A549 (cell line): ENCODE results near the gene TIGD1. TPM values are rescaled to one million over a fixed set of nuclear protein-coding genes. Genes with fewer than 3 reads are reported as not detected.

ENCODE experiments used
- ATAC-seq, 2 experiments: fragments of 200-7000 bp in 1 of 2; fragments of >200 bp in 1 of 2; cut with Nextera tagmentation in 1 of 2; cut with Tn5 transposase in 1 of 2; 3 replicates each; pipeline versions ENCODE4 v1.8.0 to v1.9.1; 2018 to 2020; ENCODE audit warnings: mild to moderate bottlenecking in 1 of 2, moderate library complexity in 1 of 2
- CTCF ChIA-PET: fragments of 300-600 bp; sonication (Branson Sonifier 250); formaldehyde crosslinking; extraction: SDS; loops from one replicate; lab custom pipeline; 2021; ENCODE audit warnings: antibody characterized with exemption, inconsistent platforms; lab: Yijun Ruan, JAX
- POLR2A ChIA-PET: fragments of 350-600 bp; formaldehyde crosslinking; extraction: SDS; loops from one replicate; lab custom pipeline; 2021; ENCODE audit warnings: antibody characterized with exemption, inconsistent platforms; lab: Yijun Ruan, JAX
- DNase-seq, 2 experiments: peaks; one replicate each; pipeline versions ENCODE4 v3.0.0 to v3.0.0-alpha.2; 2011 to 2016; ENCODE audit warnings: low read depth in 1 of 2, low spot score in 1 of 2
- FAIRE-seq: peaks from 2 replicates; lab custom pipeline; 2011; peaks lifted over from hg19 to GRCh38; lab: Jason Lieb, UNC
- H3K27ac ChIP-seq, 2 experiments: fragments of >200 bp; sonication (Bioruptor Twin); formaldehyde crosslinking; 3 replicates each; pipeline ENCODE4 v1.5.1; 2016 to 2017
- H3K4me1 ChIP-seq: fragments of >200 bp; sonication (Bioruptor Twin); formaldehyde crosslinking; 3 replicates; pipeline ENCODE4 v1.6.1; 2016
- H3K4me2 ChIP-seq: fragments of >200 bp; sonication (Bioruptor Twin); formaldehyde crosslinking; 3 replicates; pipeline ENCODE4 v1.6.1; 2016
- H3K4me3 ChIP-seq: fragments of >200 bp; sonication (Bioruptor Twin); formaldehyde crosslinking; 3 replicates; pipeline ENCODE4 v1.5.1; 2016
- H3K9me3 ChIP-seq: fragments of >200 bp; sonication (Bioruptor Twin); formaldehyde crosslinking; 3 replicates; pipeline ENCODE4 v1.6.1; 2016
- BCL3 ChIP-seq: fragments of >200 bp; sonication (Bioruptor Twin); formaldehyde crosslinking; IDR thresholded peaks from 3 replicates; pipeline ENCODE4 v1.6.1; 2016
- EHMT2 ChIP-seq: fragments of 200-600 bp; sonication (generic); IDR thresholded peaks from 2 replicates; pipeline ENCODE4 v1.6.1; 2016; ENCODE audit warnings: antibody characterized with exemption, low read depth, mild to moderate bottlenecking, moderate library complexity
- EP300 ChIP-seq, 2 experiments: fragments of >200 bp; sonication (Bioruptor Twin); formaldehyde crosslinking; IDR thresholded peaks; 2 replicates in 1 of 2; 3 replicates in 1 of 2; pipeline ENCODE4 v1.6.1; 2016 to 2017
- FOSB ChIP-seq: fragments of 250-450 bp; sonication (Bioruptor Pico); IDR thresholded peaks from 2 replicates; pipeline ENCODE4 v1.5.0; 2020; ENCODE audit warnings: mild to moderate bottlenecking, moderate library complexity
- FOSL2 ChIP-seq, 2 experiments: fragments of 450-650 bp in 1 of 2; fragments of >200 bp in 1 of 2; sonication (Bioruptor Twin) in 1 of 2; formaldehyde crosslinking; IDR thresholded peaks; 2 replicates each; pipeline versions ENCODE4 v1.5.0 to v1.6.1; 2016 to 2020; ENCODE audit warnings: mild to moderate bottlenecking in 1 of 2, moderate library complexity in 1 of 2
- FOXS1 ChIP-seq: fragments of 250-450 bp; sonication (Bioruptor Pico); IDR thresholded peaks from 2 replicates; pipeline ENCODE4 v1.5.0; 2020; ENCODE audit warnings: mild to moderate bottlenecking, moderate library complexity
- HDAC2 ChIP-seq: fragments of 200-600 bp; sonication (generic); IDR thresholded peaks from 2 replicates; pipeline ENCODE4 v1.6.1; 2016
- HOXA7 ChIP-seq: fragments of 250-450 bp; sonication (Bioruptor Pico); IDR thresholded peaks from 2 replicates; pipeline ENCODE4 v1.5.0; 2020; ENCODE audit warnings: mild to moderate bottlenecking, moderate library complexity
- MAFK ChIP-seq: fragments of 450-650 bp; IDR thresholded peaks from 2 replicates; pipeline ENCODE4 v1.6.1; 2014; ENCODE audit not compliant: partially characterized antibody
- NFE2L2 ChIP-seq: fragments of 150-350 bp; conservative IDR thresholded peaks from 2 replicates; pipeline ENCODE4 v1.6.1; 2014; ENCODE audit warnings: low read length
- PHF8 ChIP-seq: fragments of 200-600 bp; sonication (generic); IDR thresholded peaks from 2 replicates; pipeline ENCODE4 v1.6.1; 2016; ENCODE audit warnings: low read depth, mild to moderate bottlenecking, antibody characterized with exemption, moderate library complexity, borderline replicate concordance
- POLR2A ChIP-seq: IDR thresholded peaks from 2 replicates; pipeline ENCODE4 v1.6.1; 2012; ENCODE audit warnings: mild to moderate bottlenecking, low read length
- RFX5 ChIP-seq: fragments of 450-650 bp; IDR thresholded peaks from 2 replicates; pipeline ENCODE4 v1.7.1; 2014; ENCODE audit warnings: antibody characterized with exemption, mild to moderate bottlenecking, moderate library complexity
- SMC3 ChIP-seq: fragments of >200 bp; sonication (Bioruptor Twin); formaldehyde crosslinking; IDR thresholded peaks from 3 replicates; pipeline ENCODE4 v1.6.1; 2018; ENCODE audit warnings: inconsistent platforms
- SREBF2 ChIP-seq: fragments of 450-650 bp; IDR thresholded peaks from 2 replicates; pipeline ENCODE4 v1.6.1; 2014; ENCODE audit warnings: mild to moderate bottlenecking, moderate library complexity
- ZSCAN20 ChIP-seq: fragments of 250-450 bp; sonication (Bioruptor Pico); IDR thresholded peaks from 2 replicates; pipeline ENCODE4 v1.8.0; 2022; ENCODE audit warnings: mild to moderate bottlenecking, moderate library complexity
- WGBS: methylation state at CpG from one replicate; pipeline ENCODE4 v1.1.6; 2017; ENCODE audit errors: missing lambda C conversion rate; 5-methylcytosine and 5-hydroxymethylcytosine counted together
- polyA plus RNA-seq, 4 experiments: library from polyadenylated mRNA; depleted of rRNA in 3 of 4; stranded (reverse); fragments of >200 nt; fragmentation: RNase III in 1 of 4; extraction: RNeasy Plus Mini Kit Qiagen cat#74134 plus additional on column Dnase treatment in 1 of 4; gene quantifications; 2 replicates in 3 of 4; 3 replicates in 1 of 4; pipeline ENCODE4 v1.2.3, GENCODE V29; 2011 to 2017
- TF ChIP-seq, protein P1 (sequence below): fragments of >200 bp; sonication (Bioruptor Twin); formaldehyde crosslinking; IDR thresholded peaks from 2 replicates; pipeline ENCODE4 v1.6.1; 2016
- TF ChIP-seq, protein P2 (sequence below): IDR thresholded peaks from 2 replicates; pipeline ENCODE4 v1.6.1; 2012; ENCODE audit warnings: low read depth, borderline replicate concordance
- TF ChIP-seq, protein P3 (sequence below): fragments of >200 bp; sonication (Bioruptor Twin); formaldehyde crosslinking; IDR thresholded peaks from 3 replicates; pipeline ENCODE4 v1.5.1; 2016

The TIGD1 gene
- polyA plus RNA-seq, 2 of the 4 experiments (the other 2 are of a cell fraction) = 5.7 to 10.5 TPM

DNA sequence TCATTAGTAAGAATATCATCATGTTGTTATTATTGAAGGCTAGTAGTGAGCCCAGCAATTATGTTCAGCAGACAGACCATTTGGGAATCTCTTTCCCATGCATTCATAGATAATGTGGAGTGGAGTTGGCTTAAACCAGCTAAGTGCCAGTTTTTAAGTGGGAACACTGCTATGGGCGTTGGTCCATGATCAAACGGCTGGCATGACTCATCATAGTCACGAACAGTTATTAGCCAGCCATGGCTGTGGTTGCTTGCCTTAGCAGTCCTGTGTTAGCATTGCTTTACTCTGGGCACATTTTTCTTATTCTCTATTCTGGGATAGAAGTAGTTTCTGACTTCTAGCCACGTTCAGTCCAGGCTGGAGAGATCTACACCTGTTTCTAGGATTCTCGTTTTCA is 17.8 kb upstream of the TIGD1 start:
- ATAC-seq = peak; percentile 54 to 64; a peak in 2 of 6 replicates
- Histone ChIP-seq H3K4me3 (no peak overlapping the region), H3K4me2 (peak overlapping the region; percentile 24; the same call in 2 of the 3 replicates), H3K4me1 (peaks cover 13% of the 10 kb centered on the region), H3K27ac (peak overlapping the region in 1 of 2 experiments; percentile 22; a peak in 2 of 6 replicates), H3K9me3 (no peaks in the 10 kb centered on the region)
- WGBS = 41% methylated on average over 5 of the region's 5 CpGs
- CTCF ChIA-PET = interaction anchor here (1.0 to 1.3 kb wide), 4 partner anchors 9 to 37 kb away, joined by 3 to 4 read pairs (median 3); no protein-coding TSS in a partner anchor
- peak; percentile 19 to 21 for DNase-seq
- FAIRE-seq = no peak
- TF ChIP-seq HDAC2 (no peak), HOXA7 (CRISPR knock-in tag) (no peak), EHMT2 (no peak), FOSL2 (IDR thresholded peaks at IDR 0.05) (no peak), FOSL2 (CRISPR knock-in tag; IDR thresholded peaks at IDR 0.05) (peak; percentile 50; the same call in 1 of the 2 replicates), BCL3 (no peak), SREBF2 (no peak)
- POLR2A ChIA-PET = interaction anchor here (1.3 kb wide), 1 partner anchor 18 kb away, joined by 6 read pairs; the partner anchor contains the start of genes EIF4E2 and TIGD1

- Histone ChIP-seq H3K27ac (peak overlapping the region in 1 of 2 experiments; percentile 22; a peak in 1 of 6 replicates), H3K4me2 (peak overlapping the region; percentile 24; the same call in 2 of the 3 replicates), H3K4me1 (peaks cover 13% of the 10 kb centered on the region), H3K4me3 (no peak overlapping the region), H3K9me3 (no peaks in the 10 kb centered on the region)
- ChIA-PET POLR2A (interaction anchor here (1.3 kb wide), 1 partner anchor 17 kb away, joined by 6 read pairs; the partner anchor contains the start of genes EIF4E2 and TIGD1), CTCF (interaction anchor here (1.0 to 1.3 kb wide), 2 partner anchors 11 to 38 kb away, joined by 3 to 4 read pairs; no protein-coding TSS in a partner anchor)
- no peak for FAIRE-seq
- no peak for TF ChIP-seq RFX5
- TF ChIP-seq, protein P1, sequence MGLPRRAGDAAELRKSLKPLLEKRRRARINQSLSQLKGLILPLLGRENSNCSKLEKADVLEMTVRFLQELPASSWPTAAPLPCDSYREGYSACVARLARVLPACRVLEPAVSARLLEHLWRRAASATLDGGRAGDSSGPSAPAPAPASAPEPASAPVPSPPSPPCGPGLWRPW = no peak
- no peak for TF ChIP-seq FOXS1 (CRISPR knock-in tag)
- TF ChIP-seq, protein P2, sequence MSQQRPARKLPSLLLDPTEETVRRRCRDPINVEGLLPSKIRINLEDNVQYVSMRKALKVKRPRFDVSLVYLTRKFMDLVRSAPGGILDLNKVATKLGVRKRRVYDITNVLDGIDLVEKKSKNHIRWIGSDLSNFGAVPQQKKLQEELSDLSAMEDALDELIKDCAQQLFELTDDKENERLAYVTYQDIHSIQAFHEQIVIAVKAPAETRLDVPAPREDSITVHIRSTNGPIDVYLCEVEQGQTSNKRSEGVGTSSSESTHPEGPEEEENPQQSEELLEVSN = no peak
- TF ChIP-seq SREBF2 = no peak
- no peak for TF ChIP-seq EHMT2
- TF ChIP-seq NFE2L2 = no peak
- TF ChIP-seq PHF8 = no peak
- no peak for TF ChIP-seq POLR2A
- ATAC-seq = no peak
- no peak for DNase-seq
Measured at GRCh38 chr2:232567721-232568120, 17.4 kb upstream of the TIGD1 start.

- Histone ChIP-seq H3K4me1 (peaks cover 13% of the 10 kb centered on the region), H3K9me3 (no peaks in the 10 kb centered on the region), H3K4me2 (no peak overlapping the region), H3K27ac (no peak overlapping the region), H3K4me3 (no peak overlapping the region)
- no peak for TF ChIP-seq EP300 (IDR thresholded peaks at IDR 0.05)
- TF ChIP-seq FOSL2 (IDR thresholded peaks at IDR 0.05) = no peak
- no peak for TF ChIP-seq FOSL2 (CRISPR knock-in tag; IDR thresholded peaks at IDR 0.05)
- no peak for TF ChIP-seq FOSB (CRISPR knock-in tag)
- no peak for TF ChIP-seq SMC3
- TF ChIP-seq EHMT2 = no peak
- POLR2A ChIA-PET = no interaction called here
- ATAC-seq (no peak), DNase-seq (no peak), FAIRE-seq (no peak)
- 68% methylated on average over 3 of the region's 3 CpGs for WGBS
- CTCF ChIA-PET = interaction anchor here (0.7 to 1.5 kb wide), 4 partner anchors 8 to 105 kb away, joined by 3 to 4 read pairs (median 4); no protein-coding TSS in a partner anchor
Measured at GRCh38 chr2:232563580-232563979, 13.2 kb upstream of the TIGD1 start.

- DNase-seq = no peak
- no peak overlapping the region for H3K4me3 ChIP-seq
- no peak for TF ChIP-seq FOSB (CRISPR knock-in tag)
- no peak for TF ChIP-seq PHF8
- no peak for TF ChIP-seq HDAC2
- TF ChIP-seq ZSCAN20 (CRISPR knock-in tag) = no peak
- TF ChIP-seq SREBF2 = no peak
- TF ChIP-seq MAFK = peak; percentile 76
- TF ChIP-seq, protein P3, sequence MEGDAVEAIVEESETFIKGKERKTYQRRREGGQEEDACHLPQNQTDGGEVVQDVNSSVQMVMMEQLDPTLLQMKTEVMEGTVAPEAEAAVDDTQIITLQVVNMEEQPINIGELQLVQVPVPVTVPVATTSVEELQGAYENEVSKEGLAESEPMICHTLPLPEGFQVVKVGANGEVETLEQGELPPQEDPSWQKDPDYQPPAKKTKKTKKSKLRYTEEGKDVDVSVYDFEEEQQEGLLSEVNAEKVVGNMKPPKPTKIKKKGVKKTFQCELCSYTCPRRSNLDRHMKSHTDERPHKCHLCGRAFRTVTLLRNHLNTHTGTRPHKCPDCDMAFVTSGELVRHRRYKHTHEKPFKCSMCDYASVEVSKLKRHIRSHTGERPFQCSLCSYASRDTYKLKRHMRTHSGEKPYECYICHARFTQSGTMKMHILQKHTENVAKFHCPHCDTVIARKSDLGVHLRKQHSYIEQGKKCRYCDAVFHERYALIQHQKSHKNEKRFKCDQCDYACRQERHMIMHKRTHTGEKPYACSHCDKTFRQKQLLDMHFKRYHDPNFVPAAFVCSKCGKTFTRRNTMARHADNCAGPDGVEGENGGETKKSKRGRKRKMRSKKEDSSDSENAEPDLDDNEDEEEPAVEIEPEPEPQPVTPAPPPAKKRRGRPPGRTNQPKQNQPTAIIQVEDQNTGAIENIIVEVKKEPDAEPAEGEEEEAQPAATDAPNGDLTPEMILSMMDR = 0 out of 3 replicates have a peak, but pooled peaks have one; percentile 10
- TF ChIP-seq, all 56 proteins: peak for 2
- WGBS = 85% methylated on average over 8 of the region's 8 CpGs
- FAIRE-seq = no peak
- no peaks in the 10 kb centered on the region for H3K9me3 ChIP-seq
- ChIA-PET CTCF (interaction anchor here (0.9 to 1.2 kb wide), 2 partner anchors 9 to 106 kb away, joined by 4 read pairs; no protein-coding TSS in a partner anchor), POLR2A (no interaction called here)
- H3K4me1 ChIP-seq = peaks cover 5% of the 10 kb centered on the region
- H3K4me2 ChIP-seq = no peak overlapping the region
- ATAC-seq = peak; percentile 68 to 73; a peak in 5 of 6 replicates
- H3K27ac ChIP-seq = no peak overlapping the region
Measured at GRCh38 chr2:232562515-232563151, 12.3 kb upstream of the TIGD1 start.
